Dermis lymphatic vessel endothelial cell (primary cell): Measurements from ENCODE around the gene FAAH2. TPM values are rescaled to one million over a fixed set of nuclear protein-coding genes. Genes with fewer than 3 reads are reported as not detected.

Experiments used
- total RNA-seq: library from RNA; depleted of rRNA; stranded (reverse); fragments of >200 nt; gene quantifications from 2 replicates; pipeline ENCODE4 v1.2.1, GENCODE V29; 2014

FAAH2 gene, protein sequence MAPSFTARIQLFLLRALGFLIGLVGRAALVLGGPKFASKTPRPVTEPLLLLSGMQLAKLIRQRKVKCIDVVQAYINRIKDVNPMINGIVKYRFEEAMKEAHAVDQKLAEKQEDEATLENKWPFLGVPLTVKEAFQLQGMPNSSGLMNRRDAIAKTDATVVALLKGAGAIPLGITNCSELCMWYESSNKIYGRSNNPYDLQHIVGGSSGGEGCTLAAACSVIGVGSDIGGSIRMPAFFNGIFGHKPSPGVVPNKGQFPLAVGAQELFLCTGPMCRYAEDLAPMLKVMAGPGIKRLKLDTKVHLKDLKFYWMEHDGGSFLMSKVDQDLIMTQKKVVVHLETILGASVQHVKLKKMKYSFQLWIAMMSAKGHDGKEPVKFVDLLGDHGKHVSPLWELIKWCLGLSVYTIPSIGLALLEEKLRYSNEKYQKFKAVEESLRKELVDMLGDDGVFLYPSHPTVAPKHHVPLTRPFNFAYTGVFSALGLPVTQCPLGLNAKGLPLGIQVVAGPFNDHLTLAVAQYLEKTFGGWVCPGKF
- total RNA-seq: 0.22 and 0.95 TPM in 2 replicates

GRCh38 chrX:57286507-57287251, at the start of gene FAAH2:
TSS of gene FAAH2 (plus strand) at chrX:57286706. CDS start at chrX:57286826, 120 bp downstream.

Other genes with a start within 250 kb of the FAAH2 start
- 8.1 and 10.0 TPM in 2 replicates for gene SPIN2B, start 165.2 kb upstream of the FAAH2 start, total RNA-seq
- 0.17 and 0.22 TPM in 2 replicates for gene SPIN2A, start 149.3 kb upstream of the FAAH2 start, total RNA-seq